Stimulated activated naive CD8-positive, alpha-beta T cell treated with anti-CD3 and anti-CD28 coated beads, Interleukin-15, Interleukin-2, amounts not matched to agents 100 U/mL and 50 U/mL, for 24 hours (primary cell): ENCODE measurements around the gene RANBP6.

ENCODE experiments used
- ATAC-seq: fragments of 150-1000 bp; cut with Tn5 transposase; one replicate; pipeline ENCODE4 v1.10.0; 2021
- DNase-seq: peaks from one replicate; pipeline ENCODE4 v3.0.0; 2021

The RANBP6 gene

GRCh38 chr9:6007058-6007769 is 8.2 kb downstream of the RANBP6 start:
- DNase-seq (peak; percentile 95), ATAC-seq (peak; percentile 91)

- no peak for DNase-seq
- no peak for ATAC-seq
Observed at GRCh38 chr9:6006749-6007057, 8.7 kb downstream of the RANBP6 start.

GRCh38 chr9:6000955-6001354 is 14.5 kb downstream of the RANBP6 start:
- ATAC-seq (no peak), DNase-seq (no peak)

GRCh38 chr9:5999443-6000101 is 15.9 kb downstream of the RANBP6 start:
- DNase-seq (no peak), ATAC-seq (no peak)

GRCh38 chr9:5994493-5994892 is 20.9 kb downstream of the RANBP6 start:
- DNase-seq (no peak), ATAC-seq (no peak)

GRCh38 chr9:5988265-5988664 is 27.2 kb downstream of the RANBP6 start:
- no peak for ATAC-seq

GRCh38 chr9:5983042-5983441 is 32.4 kb downstream of the RANBP6 start:
- no peak for DNase-seq
- no peak for ATAC-seq

More at GRCh38 chr9:5988265-5988664, 27.2 kb downstream of the RANBP6 start:
- no peak for DNase-seq

GRCh38 chr9:5982317-5982716 is 33.1 kb downstream of the RANBP6 start:
- DNase-seq (no peak), ATAC-seq (no peak)

- no peak for DNase-seq
- ATAC-seq = no peak
Observed at GRCh38 chr9:5978523-5978922, 36.9 kb downstream of the RANBP6 start.

GRCh38 chr9:5976674-5977397 is 38.6 kb downstream of the RANBP6 start:
- DNase-seq (no peak), ATAC-seq (no peak)

GRCh38 chr9:5971740-5972139 is 43.7 kb downstream of the RANBP6 start:
- no peak for DNase-seq
- ATAC-seq = no peak
